HepG2 (cell line): ENCODE data around the gene C1QTNF12. TPM values are rescaled to one million over a fixed set of nuclear protein-coding genes. Genes with fewer than 3 reads are reported as not detected.

ENCODE experiments used
- ARID4A ChIP-seq: sonication (generic); formaldehyde crosslinking; IDR thresholded peaks from 2 replicates; pipeline ENCODE4 v1.5.0; 2020; ENCODE audit warnings: mild to moderate bottlenecking, missing genetic modification reagents, borderline replicate concordance
- HCFC1 ChIP-seq: fragments of 150-350 bp; IDR thresholded peaks from 2 replicates; pipeline ENCODE4 v1.6.1; 2014; ENCODE audit warnings: low read depth, low read length
- PBX3 ChIP-seq: sonication (generic); formaldehyde crosslinking; IDR thresholded peaks from 2 replicates; pipeline ENCODE4 v1.8.1; 2023; ENCODE audit warnings: missing genetic modification reagents, inconsistent platforms, borderline replicate concordance
- PTBP1 ChIP-seq: fragments of 200-400 bp; formaldehyde crosslinking; IDR thresholded peaks from 2 replicates; pipeline ENCODE4 v1.6.1; 2018; ENCODE audit warnings: low read length, low read depth; ENCODE audit not compliant: poor library complexity, severe bottlenecking
- ZBTB40 ChIP-seq, 2 experiments: fragments of 450-650 bp in 1 of 2; sonication (generic) in 1 of 2; formaldehyde crosslinking in 1 of 2; IDR thresholded peaks; 2 replicates each; pipeline versions ENCODE4 v1.6.1 to v1.8.0; 2016 to 2022; ENCODE audit warnings: antibody characterized with exemption in 1 of 2, mild to moderate bottlenecking in 1 of 2, missing genetic modification reagents in 1 of 2
- ZNF543 ChIP-seq: sonication (generic); formaldehyde crosslinking; IDR thresholded peaks from 2 replicates; pipeline ENCODE4 v1.4.0; 2020; ENCODE audit warnings: mild to moderate bottlenecking, missing genetic modification reagents
- polyA plus RNA-seq, 8 experiments: library from polyadenylated mRNA; depleted of rRNA in 3 of 8; stranded (reverse) in 7 of 8; unstranded in 1 of 8; fragments of >200 nt; fragmentation: Illumina TruSeq in 4 of 8; extraction: Trizol in 4 of 8; gene quantifications; 2 replicates each; pipeline versions ENCODE4 v1.2.1 to v1.2.3, GENCODE V29; 2011 to 2016; ENCODE audit warnings: low read depth in 4 of 8, missing spikeins in 1 of 8, mixed read lengths in 1 of 8; ENCODE audit not compliant: insufficient read depth in 1 of 8
- total RNA-seq, 5 experiments: library from RNA; depleted of rRNA; stranded (reverse); fragments of >200 nt; fragmentation: Illumina TruSeq; extraction: Trizol; gene quantifications; 2 replicates each; pipeline ENCODE4 v1.2.3, GENCODE V29; 2016; ENCODE audit warnings: low read depth in 1 of 5
- TF ChIP-seq, protein P1 (sequence below): sonication (generic); formaldehyde crosslinking; IDR thresholded peaks from 2 replicates; pipeline ENCODE4 v1.4.0; 2020; ENCODE audit warnings: missing genetic modification reagents
- TF ChIP-seq, protein P2 (sequence below): sonication (generic); formaldehyde crosslinking; IDR thresholded peaks from 2 replicates; pipeline ENCODE4 v1.8.1; 2023; ENCODE audit warnings: mild to moderate bottlenecking, missing genetic modification reagents, borderline replicate concordance
- TF ChIP-seq, protein P3 (sequence below): sonication (generic); formaldehyde crosslinking; IDR thresholded peaks from 2 replicates; pipeline ENCODE4 v1.8.1; 2022; ENCODE audit warnings: mild to moderate bottlenecking, missing genetic modification reagents

Gene C1QTNF12
- total and polyA plus RNA-seq, 2 of the 13 experiments (the other 11 are each of a cell fraction or from before 2014, with no cell fraction given), result 0.18 to 0.64 TPM

GRCh38 chr1:1273512-1274298, 27.2 kb upstream of the C1QTNF12 start, which contains the start of gene UBE2J2 (continued):
- TF ChIP-seq ARID4A (CRISPR knock-in tag) (peak; percentile 73), PBX3 (CRISPR knock-in tag) (no peak), ZNF543 (CRISPR knock-in tag) (0 out of 2 replicates have a peak, but pooled peaks have one; percentile 75), PTBP1 (no peak), HCFC1 (peak; percentile 61), ZBTB40 (IDR thresholded peaks at IDR 0.05) (no peak), ZBTB40 (CRISPR knock-in tag; IDR thresholded peaks at IDR 0.05) (0 out of 2 replicates have a peak, but pooled peaks have one; percentile 1)
- TF ChIP-seq, protein P1, sequence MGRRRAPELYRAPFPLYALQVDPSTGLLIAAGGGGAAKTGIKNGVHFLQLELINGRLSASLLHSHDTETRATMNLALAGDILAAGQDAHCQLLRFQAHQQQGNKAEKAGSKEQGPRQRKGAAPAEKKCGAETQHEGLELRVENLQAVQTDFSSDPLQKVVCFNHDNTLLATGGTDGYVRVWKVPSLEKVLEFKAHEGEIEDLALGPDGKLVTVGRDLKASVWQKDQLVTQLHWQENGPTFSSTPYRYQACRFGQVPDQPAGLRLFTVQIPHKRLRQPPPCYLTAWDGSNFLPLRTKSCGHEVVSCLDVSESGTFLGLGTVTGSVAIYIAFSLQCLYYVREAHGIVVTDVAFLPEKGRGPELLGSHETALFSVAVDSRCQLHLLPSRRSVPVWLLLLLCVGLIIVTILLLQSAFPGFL (CRISPR knock-in tag), result no peak
- TF ChIP-seq, protein P2, sequence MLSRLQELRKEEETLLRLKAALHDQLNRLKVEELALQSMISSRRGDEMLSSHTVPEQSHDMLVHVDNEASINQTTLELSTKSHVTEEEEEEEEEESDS (CRISPR knock-in tag), result 0 out of 2 replicates have a peak, but pooled peaks have one; percentile 39
- TF ChIP-seq, protein P3, sequence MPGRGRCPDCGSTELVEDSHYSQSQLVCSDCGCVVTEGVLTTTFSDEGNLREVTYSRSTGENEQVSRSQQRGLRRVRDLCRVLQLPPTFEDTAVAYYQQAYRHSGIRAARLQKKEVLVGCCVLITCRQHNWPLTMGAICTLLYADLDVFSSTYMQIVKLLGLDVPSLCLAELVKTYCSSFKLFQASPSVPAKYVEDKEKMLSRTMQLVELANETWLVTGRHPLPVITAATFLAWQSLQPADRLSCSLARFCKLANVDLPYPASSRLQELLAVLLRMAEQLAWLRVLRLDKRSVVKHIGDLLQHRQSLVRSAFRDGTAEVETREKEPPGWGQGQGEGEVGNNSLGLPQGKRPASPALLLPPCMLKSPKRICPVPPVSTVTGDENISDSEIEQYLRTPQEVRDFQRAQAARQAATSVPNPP (CRISPR knock-in tag), result 0 out of 2 replicates have a peak, but pooled peaks have one; percentile 50
